HL-60 (cell line): Measurements from ENCODE around the gene RGS7.
"Not testable (repeated sequence)": the region's sequence is repeated elsewhere in the genome, so short reads cannot be mapped to it uniquely, and the experiment has no call there.

Experiments used
- DNase-seq, 2 experiments: peaks; one replicate each; pipeline ENCODE4 v3.0.0-alpha.2; 2010 to 2020; ENCODE audit warnings: low read depth in 1 of 2, low spot score in 1 of 2
- H3K27ac ChIP-seq: fragments of 250-450 bp; sonication (Bioruptor Pico); replicated peaks from 2 replicates; pipeline ENCODE4 v1.5.1; 2020; ENCODE audit warnings: mild to moderate bottlenecking, moderate library complexity
- H3K27me3 ChIP-seq: fragments of 250-450 bp; sonication (Bioruptor Pico); 2 replicates; pipeline ENCODE4 v1.5.1; 2021; ENCODE audit warnings: mild to moderate bottlenecking, moderate library complexity; ENCODE audit not compliant: insufficient read depth, poor library complexity, severe bottlenecking
- H3K4me3 ChIP-seq: replicated peaks from 2 replicates; pipeline ENCODE4 v1.5.1; 2011; ENCODE audit warnings: mild to moderate bottlenecking, control low read depth, low read length; ENCODE audit not compliant: insufficient read depth
- CTCF ChIP-seq: IDR thresholded peaks from one replicate; pipeline ENCODE4 v1.5.1; 2011; ENCODE audit warnings: low read length, control low read depth, inconsistent platforms; ENCODE audit not compliant: insufficient read depth
- GABPA ChIP-seq: IDR thresholded peaks from 2 replicates; pipeline ENCODE4 v1.6.1; 2012; ENCODE audit warnings: low read depth
- POLR2AphosphoS5 ChIP-seq: IDR thresholded peaks from 2 replicates; pipeline ENCODE4 v1.6.1; 2012; ENCODE audit warnings: low read depth
- REST ChIP-seq: IDR thresholded peaks from 2 replicates; pipeline ENCODE4 v1.6.1; 2012; ENCODE audit warnings: low read depth; ENCODE audit not compliant: insufficient replicate concordance
- SPI1 ChIP-seq: IDR thresholded peaks from 2 replicates; pipeline ENCODE4 v1.6.1; 2012; ENCODE audit warnings: low read depth, mild to moderate bottlenecking, borderline replicate concordance

Gene RGS7

GRCh38 chr1:240790856-240791255, 566.1 kb downstream of the RGS7 start:
- DNase-seq: no peak
- no peak for TF ChIP-seq SPI1
- TF ChIP-seq CTCF: no peak
- TF ChIP-seq REST: no peak
- no peak for TF ChIP-seq GABPA
- TF ChIP-seq POLR2AphosphoS5: no peak
- Histone ChIP-seq H3K27me3 (no peaks in the 10 kb centered on the region), H3K4me3 (no peak overlapping the region), H3K27ac (no peak overlapping the region)

- H3K27me3 ChIP-seq: no peaks in the 10 kb centered on the region
- H3K4me3 ChIP-seq: no peak overlapping the region
- no peak for TF ChIP-seq CTCF
- TF ChIP-seq GABPA: no peak
- TF ChIP-seq REST: no peak
- TF ChIP-seq SPI1: no peak
- no peak for TF ChIP-seq POLR2AphosphoS5
- no peak overlapping the region for H3K27ac ChIP-seq
- DNase-seq: no peak
Measured at GRCh38 chr1:240786880-240787279, 570.1 kb downstream of the RGS7 start.

GRCh38 chr1:240784776-240785175, 572.2 kb downstream of the RGS7 start:
- Histone ChIP-seq H3K27ac (no peak overlapping the region), H3K4me3 (no peak overlapping the region), H3K27me3 (no peaks in the 10 kb centered on the region)
- TF ChIP-seq GABPA (no peak), POLR2AphosphoS5 (no peak), CTCF (no peak), REST (no peak), SPI1 (no peak)
- DNase-seq: no peak

- not testable (repeated sequence) for H3K27ac ChIP-seq, H3K4me3 ChIP-seq, DNase-seq, H3K27me3 ChIP-seq
Measured at GRCh38 chr1:240783728-240784137, 573.3 kb downstream of the RGS7 start.
